ENCODE measurements around the gene LPIN2.

DNA sequence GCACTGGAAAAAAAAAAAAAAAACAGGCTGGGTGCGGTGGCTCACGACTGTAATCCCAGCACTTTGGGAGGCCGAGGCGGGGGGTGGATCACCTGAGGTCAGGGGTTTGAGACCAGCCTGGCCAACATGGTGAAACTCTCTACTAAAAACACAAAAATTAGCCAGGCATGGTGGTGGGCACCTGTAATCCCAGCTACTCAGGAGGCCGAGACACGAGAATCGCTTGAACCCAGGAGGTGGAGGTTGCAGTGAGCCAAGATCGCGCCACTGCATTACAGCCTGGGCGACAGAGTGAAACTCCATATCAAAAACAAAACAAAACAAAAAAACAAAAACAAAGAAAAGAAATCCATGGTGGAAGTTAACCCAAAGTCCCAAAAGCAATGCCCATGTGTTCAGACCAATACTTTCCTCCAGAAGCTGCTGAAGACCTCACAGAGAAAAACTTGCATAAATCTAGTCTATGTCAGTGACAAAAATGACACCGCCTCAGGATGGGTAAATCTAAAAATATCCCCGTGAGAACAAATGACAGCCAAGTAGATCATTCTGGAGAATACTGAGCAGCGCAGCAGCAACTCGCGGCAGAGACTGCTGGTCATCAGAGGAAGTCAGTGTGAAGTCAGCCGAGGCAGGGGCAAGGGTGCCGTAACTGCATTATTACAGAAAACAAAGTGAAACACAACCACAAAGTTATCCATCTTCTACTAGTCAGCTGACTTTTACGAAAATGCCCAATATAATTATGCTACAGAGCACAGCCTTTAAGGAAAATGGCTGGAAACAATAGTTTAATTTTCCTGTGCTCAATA, 41.0 kb downstream of the LPIN2 start:
- TF ChIP-seq, protein P1, sequence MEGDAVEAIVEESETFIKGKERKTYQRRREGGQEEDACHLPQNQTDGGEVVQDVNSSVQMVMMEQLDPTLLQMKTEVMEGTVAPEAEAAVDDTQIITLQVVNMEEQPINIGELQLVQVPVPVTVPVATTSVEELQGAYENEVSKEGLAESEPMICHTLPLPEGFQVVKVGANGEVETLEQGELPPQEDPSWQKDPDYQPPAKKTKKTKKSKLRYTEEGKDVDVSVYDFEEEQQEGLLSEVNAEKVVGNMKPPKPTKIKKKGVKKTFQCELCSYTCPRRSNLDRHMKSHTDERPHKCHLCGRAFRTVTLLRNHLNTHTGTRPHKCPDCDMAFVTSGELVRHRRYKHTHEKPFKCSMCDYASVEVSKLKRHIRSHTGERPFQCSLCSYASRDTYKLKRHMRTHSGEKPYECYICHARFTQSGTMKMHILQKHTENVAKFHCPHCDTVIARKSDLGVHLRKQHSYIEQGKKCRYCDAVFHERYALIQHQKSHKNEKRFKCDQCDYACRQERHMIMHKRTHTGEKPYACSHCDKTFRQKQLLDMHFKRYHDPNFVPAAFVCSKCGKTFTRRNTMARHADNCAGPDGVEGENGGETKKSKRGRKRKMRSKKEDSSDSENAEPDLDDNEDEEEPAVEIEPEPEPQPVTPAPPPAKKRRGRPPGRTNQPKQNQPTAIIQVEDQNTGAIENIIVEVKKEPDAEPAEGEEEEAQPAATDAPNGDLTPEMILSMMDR (IDR thresholded peaks at IDR 0.05), result no peak
- peak in 1 of 2 donors; percentile 33 for TF ChIP-seq POLR2A (IDR thresholded peaks at IDR 0.05)

All from uterus (tissue), 2 donors.